Glomerular endothelial cell (primary cell): ENCODE data around the gene SPTAN1. TPM values are rescaled to one million over a fixed set of nuclear protein-coding genes. Genes with fewer than 3 reads are reported as not detected.
"Not testable (repeated sequence)": the region's sequence is repeated elsewhere in the genome, so short reads cannot be mapped to it uniquely, and the experiment has no call there.

Experiments used
- DNase-seq: peaks from one replicate; pipeline ENCODE4 v3.0.0-alpha.2; 2011; ENCODE audit warnings: low read depth, low spot score; ENCODE audit errors: extremely low read depth
- total RNA-seq: library from RNA; depleted of rRNA; stranded (reverse); fragments of >200 nt; gene quantifications from 2 replicates; pipeline ENCODE4 v1.2.3, GENCODE V29; 2015

Gene SPTAN1
- total RNA-seq, 1 donor from 2014 or later, result 476 TPM

DNA sequence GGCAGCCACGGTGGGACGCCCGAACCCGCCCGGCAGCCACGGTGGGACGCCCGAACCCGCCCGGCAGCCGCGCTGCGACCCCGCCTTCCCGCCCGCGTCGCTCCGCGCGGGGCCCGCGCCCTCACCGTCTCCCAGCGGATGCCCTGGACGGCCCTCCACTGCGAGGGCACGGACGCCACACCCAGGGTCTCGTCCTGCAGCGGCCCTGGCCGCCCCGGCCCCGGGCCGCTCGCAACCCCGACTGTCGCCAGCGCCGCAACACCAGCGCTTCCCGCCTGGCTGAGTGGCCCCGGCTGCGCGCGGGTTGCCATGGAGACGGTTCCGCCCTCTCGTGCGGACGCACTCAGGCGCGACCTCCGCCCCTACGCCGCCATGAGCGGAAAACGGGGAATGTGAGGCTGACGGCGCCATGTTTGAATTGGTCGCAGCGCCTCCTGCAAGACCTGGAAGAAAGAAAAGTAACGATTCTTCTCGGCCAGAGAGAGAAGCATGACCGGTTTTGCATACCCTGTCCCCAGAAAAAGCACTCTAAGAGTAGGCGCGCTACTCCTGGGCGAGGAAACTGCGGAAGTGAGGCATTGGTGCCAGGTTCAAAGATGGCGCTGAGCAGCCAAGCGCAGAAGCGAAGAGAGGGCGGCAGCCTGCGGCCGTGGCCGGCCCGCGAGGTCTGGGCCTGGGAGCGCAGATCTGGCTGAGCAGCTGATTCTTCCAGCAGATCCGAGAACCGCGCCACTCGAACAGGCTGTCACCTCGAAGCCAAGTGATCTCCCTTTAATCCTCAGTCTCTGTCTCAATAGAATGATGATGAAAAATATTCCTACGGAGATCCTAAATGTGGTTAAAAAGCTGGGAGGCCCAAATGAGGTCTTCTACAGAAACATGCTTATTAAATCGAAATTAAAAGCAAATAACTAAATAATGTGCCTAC is 104.3 kb downstream of the SPTAN1 start, which contains the start of gene DYNC2I2:
TSS of gene DYNC2I2 (minus strand) at position 432 of the 928 bp plus-strand sequence. CDS start at position 311, 121 bp downstream.
- peak; percentile 79 for DNase-seq

DNA sequence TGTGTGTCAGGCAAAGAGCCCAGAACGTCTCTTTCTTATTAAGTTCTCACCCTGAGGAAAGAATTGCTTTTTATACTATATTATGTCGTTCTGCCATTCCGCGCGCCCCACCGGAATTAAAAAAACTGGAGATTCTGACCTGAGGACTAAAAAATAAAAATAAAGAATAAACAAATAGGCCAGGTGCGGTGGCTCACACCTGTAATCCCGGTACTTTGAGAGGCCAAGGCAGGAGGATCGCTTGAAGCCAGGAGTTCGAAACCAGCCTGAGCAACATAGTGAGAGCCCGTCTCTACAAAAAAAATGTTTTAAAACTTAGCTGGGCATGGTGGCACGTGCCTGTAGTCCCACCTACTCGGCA is 104.9 kb downstream of the SPTAN1 start:
- no peak for DNase-seq

DNA sequence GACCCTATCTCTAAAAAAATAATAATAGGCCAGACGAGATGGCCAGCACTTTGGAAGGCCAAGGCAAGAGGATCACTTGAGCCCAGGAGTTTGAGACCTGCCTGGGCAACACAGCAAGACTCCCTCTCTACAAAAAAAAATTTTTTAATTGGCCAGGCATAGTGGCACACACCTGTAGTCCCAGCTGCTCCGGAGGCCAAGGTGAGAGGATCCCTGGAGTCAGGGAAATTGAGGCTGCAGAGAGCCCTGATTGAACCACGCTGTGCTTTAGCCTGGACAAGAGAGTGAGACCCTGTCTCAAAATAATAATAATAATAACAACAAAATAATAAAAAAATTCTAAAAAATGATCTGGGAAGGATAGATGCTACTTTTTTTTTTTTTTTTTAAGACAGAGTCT is 105.4 kb downstream of the SPTAN1 start:
- no peak for DNase-seq

DNA sequence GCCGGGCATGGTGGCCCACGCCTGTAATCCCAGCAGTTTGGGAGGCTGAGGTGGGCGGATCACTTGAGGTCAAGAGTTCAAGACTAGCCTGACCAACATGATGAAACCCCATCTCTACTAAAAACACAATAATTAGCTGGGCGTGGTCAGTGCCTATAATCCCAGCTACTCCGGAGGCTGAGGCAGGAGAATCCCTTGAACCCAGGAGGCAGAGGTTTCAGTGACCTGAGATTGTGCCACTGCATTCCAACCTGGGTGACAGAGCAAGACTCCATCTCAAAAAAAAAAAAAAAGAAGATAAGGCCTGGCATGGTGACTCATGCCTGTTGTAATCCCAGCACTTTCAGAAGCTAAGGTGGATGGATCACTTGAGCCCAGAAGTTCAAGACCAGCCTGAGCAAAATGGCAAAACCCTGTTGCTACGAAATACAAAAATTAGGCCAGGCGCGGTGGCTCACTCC is 114.1 kb downstream of the SPTAN1 start:
- not testable (repeated sequence) for DNase-seq

DNA sequence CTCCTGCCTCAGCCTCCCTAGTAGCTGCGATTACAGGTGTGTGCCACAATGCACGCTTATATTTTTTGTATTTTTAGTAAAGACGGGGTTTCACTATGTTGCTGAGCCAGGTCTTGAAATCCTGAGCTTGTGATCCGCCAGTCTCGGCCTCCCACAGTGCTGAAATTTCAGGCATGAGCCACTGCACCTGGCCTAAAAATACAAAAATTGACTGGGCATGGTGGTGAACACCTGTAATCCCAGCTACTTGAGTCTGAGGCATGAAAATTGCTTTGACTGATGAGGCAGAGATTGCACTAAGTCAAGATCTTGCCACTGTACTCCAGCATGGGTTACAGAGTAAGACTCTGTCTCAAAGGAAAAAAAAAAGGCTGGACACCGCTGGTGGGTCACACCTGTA is 117.4 kb downstream of the SPTAN1 start:
- DNase-seq, result no peak

DNA sequence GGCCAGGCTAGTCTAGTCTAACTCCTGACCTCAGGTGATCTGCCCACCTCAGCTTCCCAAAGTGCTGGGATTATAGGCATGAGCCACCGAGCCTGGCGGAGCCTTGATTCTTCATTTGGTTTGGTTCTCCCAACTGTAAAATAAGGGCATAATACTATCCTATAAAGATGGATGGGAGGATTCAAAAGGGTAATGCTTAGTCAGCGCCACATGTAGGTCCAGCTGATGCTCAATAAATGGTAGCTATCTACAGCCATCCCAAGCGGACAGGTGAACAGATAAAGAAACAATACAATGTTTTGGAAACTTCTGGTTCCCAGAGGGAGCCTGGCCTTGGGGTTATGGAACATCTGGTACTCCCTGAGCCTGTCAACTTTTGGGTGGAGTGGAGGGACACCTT is 123.0 kb downstream of the SPTAN1 start:
- no peak for DNase-seq

DNA sequence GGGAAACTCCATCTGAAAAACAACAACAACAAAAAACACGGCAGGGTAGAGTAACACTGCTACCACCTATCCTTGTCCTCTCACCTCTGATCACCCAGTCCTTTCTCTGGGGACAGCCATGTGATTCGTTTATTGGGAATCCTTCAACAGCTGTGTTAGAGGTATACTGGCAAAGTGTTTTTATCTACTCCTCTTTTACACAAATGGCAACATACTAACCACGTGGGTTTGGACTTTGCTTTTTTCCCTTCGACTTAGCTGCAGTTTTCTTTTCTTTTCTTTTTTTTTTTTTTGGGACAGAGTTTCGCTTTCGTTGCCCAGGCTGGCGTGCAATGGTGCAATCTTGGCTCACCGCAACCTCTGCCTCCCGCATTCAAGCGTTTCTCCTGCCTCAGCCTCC is 125.4 kb downstream of the SPTAN1 start:
- no peak for DNase-seq

Other genes with a start within 250 kb of the SPTAN1 start
- 11.3 and 13.5 TPM in 2 replicates for gene TRUB2, start 230.1 kb upstream of the SPTAN1 start, total RNA-seq
- 50.3 and 56.0 TPM in 2 replicates for gene COQ4, start 229.7 kb upstream of the SPTAN1 start, total RNA-seq
- 42.7 and 45.1 TPM in 2 replicates for gene SLC27A4, start 212.1 kb upstream of the SPTAN1 start, total RNA-seq
- 41.9 and 45.1 TPM in 2 replicates for gene URM1, start 181.2 kb upstream of the SPTAN1 start, total RNA-seq
- gene CERCAM, start 131.7 kb upstream of the SPTAN1 start, total RNA-seq, result 56.8 and 81.3 TPM in 2 replicates
- gene ODF2, start 96.6 kb upstream of the SPTAN1 start, total RNA-seq, result 19.8 and 36.9 TPM in 2 replicates
- gene GLE1, start 47.9 kb upstream of the SPTAN1 start, total RNA-seq, result 14.4 and 21.6 TPM in 2 replicates
- 55.0 and 71.9 TPM in 2 replicates for gene DYNC2I2, start 104.3 kb downstream of the SPTAN1 start, total RNA-seq
- 227 and 258 TPM in 2 replicates for gene SET, start 136.6 kb downstream of the SPTAN1 start, total RNA-seq
- 14.8 and 16.9 TPM in 2 replicates for gene PKN3, start 149.9 kb downstream of the SPTAN1 start, total RNA-seq
- 52.1 and 75.4 TPM in 2 replicates for gene ZDHHC12, start 171.5 kb downstream of the SPTAN1 start, total RNA-seq
- 36.4 and 37.6 TPM in 2 replicates for gene ZER1, start 219.3 kb downstream of the SPTAN1 start, total RNA-seq
- 22.4 and 31.6 TPM in 2 replicates for gene TBC1D13, start 234.7 kb downstream of the SPTAN1 start, total RNA-seq